Progenitor cell of endocrine pancreas (in vitro differentiated cells): ENCODE measurements around the gene DPH1. TPM values are rescaled to one million over a fixed set of nuclear protein-coding genes. Genes with fewer than 3 reads are reported as not detected.

Source experiments
- DNase-seq: peaks from one replicate; pipeline ENCODE4 v3.0.0; 2021; ENCODE audit warnings: low spot score; ENCODE audit not compliant: unreplicated experiment
- H3K27ac Mint-ChIP-seq: 2 replicates; pipeline ENCODE4 v1.8.0; 2021; ENCODE audit warnings: mild to moderate bottlenecking, moderate library complexity, mixed read lengths
- H3K27me3 Mint-ChIP-seq: 2 replicates; pipeline ENCODE4 v1.8.0; 2021; ENCODE audit warnings: mixed read lengths
- H3K36me3 Mint-ChIP-seq: 2 replicates; pipeline ENCODE4 v1.8.0; 2022; ENCODE audit warnings: mixed read lengths; ENCODE audit not compliant: insufficient read depth
- H3K4me1 Mint-ChIP-seq: 2 replicates; pipeline ENCODE4 v1.8.0; 2021; ENCODE audit warnings: low read depth, mixed read lengths
- H3K4me3 Mint-ChIP-seq: 2 replicates; pipeline ENCODE4 v1.8.0; 2021; ENCODE audit warnings: low read depth, mild to moderate bottlenecking, moderate library complexity, mixed read lengths
- H3K9me3 Mint-ChIP-seq: 2 replicates; pipeline ENCODE4 v1.8.0; 2021; ENCODE audit warnings: low read depth, mixed read lengths
- CTCF ChIP-seq: fragments of 200-600 bp; sonication (generic); IDR thresholded peaks from one replicate; pipeline ENCODE4 v1.5.0; 2021; ENCODE audit warnings: antibody characterized with exemption, mild to moderate bottlenecking; ENCODE audit not compliant: unreplicated experiment
- total RNA-seq: library from RNA; stranded (reverse); gene quantifications from 2 replicates; pipeline ENCODE4 v1.2.1, GENCODE V29; 2021

Gene DPH1
- total RNA-seq, 1 donor from 2014 or later = 39.1 TPM

GRCh38 chr17:2059547-2060384 is 29.8 kb downstream of the DPH1 start:
- Mint-ChIP-seq H3K27ac (no peak overlapping the region), H3K4me1 (no peaks in the 10 kb centered on the region), H3K36me3 (peaks cover 25% of the 10 kb centered on the region), H3K4me3 (no peak overlapping the region), H3K9me3 (no peaks in the 10 kb centered on the region), H3K27me3 (peaks cover 35% of the 10 kb centered on the region)
- TF ChIP-seq CTCF = no peak
- no peak for DNase-seq

GRCh38 chr17:2060385-2060658 is 30.4 kb downstream of the DPH1 start:
- H3K27me3 Mint-ChIP-seq = peaks cover 35% of the 10 kb centered on the region
- peaks cover 27% of the 10 kb centered on the region for H3K36me3 Mint-ChIP-seq
- no peak for TF ChIP-seq CTCF
- no peak overlapping the region for H3K27ac Mint-ChIP-seq
- DNase-seq = no peak
- H3K4me1 Mint-ChIP-seq = no peaks in the 10 kb centered on the region
- no peak overlapping the region for H3K4me3 Mint-ChIP-seq
- no peaks in the 10 kb centered on the region for H3K9me3 Mint-ChIP-seq

- H3K27me3 Mint-ChIP-seq = peaks cover 35% of the 10 kb centered on the region
- no peak for TF ChIP-seq CTCF
- H3K4me1 Mint-ChIP-seq = no peaks in the 10 kb centered on the region
- H3K27ac Mint-ChIP-seq = no peak overlapping the region
- peaks cover 29% of the 10 kb centered on the region for H3K36me3 Mint-ChIP-seq
- no peak overlapping the region for H3K4me3 Mint-ChIP-seq
- DNase-seq = no peak
- H3K9me3 Mint-ChIP-seq = no peaks in the 10 kb centered on the region
Observed at GRCh38 chr17:2060681-2061440, 30.9 kb downstream of the DPH1 start.

- no peak for TF ChIP-seq CTCF
- no peak for DNase-seq
- Mint-ChIP-seq H3K4me3 (no peak overlapping the region), H3K27ac (no peak overlapping the region), H3K4me1 (no peaks in the 10 kb centered on the region), H3K9me3 (no peaks in the 10 kb centered on the region), H3K27me3 (peaks cover 35% of the 10 kb centered on the region), H3K36me3 (peaks cover 31% of the 10 kb centered on the region)
Observed at GRCh38 chr17:2061441-2061958, 31.5 kb downstream of the DPH1 start.

- Mint-ChIP-seq H3K4me1 (no peaks in the 10 kb centered on the region), H3K36me3 (peaks cover 31% of the 10 kb centered on the region), H3K4me3 (no peak overlapping the region), H3K9me3 (no peaks in the 10 kb centered on the region), H3K27ac (no peak overlapping the region), H3K27me3 (peaks cover 32% of the 10 kb centered on the region)
- no peak for DNase-seq
- no peak for TF ChIP-seq CTCF
Observed at GRCh38 chr17:2062571-2063183, 32.7 kb downstream of the DPH1 start.
